GM18519 (cell line): ENCODE data around the gene BAZ1A.
"Not testable (repeated sequence)": the region's sequence is repeated elsewhere in the genome, so short reads cannot be mapped to it uniquely, and the experiment has no call there.

Experiments
- ATAC-seq: cut with Tn5 transposase; IDR thresholded peaks from one replicate; pipeline ENCODE4 v1.9.1; 2021; ENCODE audit warnings: mild to moderate bottlenecking, moderate library complexity; ENCODE audit not compliant: unreplicated experiment, low FRiP score

The BAZ1A gene

GRCh38 chr14:34863844-34864243 lies 11.3 kb downstream of the BAZ1A start:
- ATAC-seq, result no peak

- no peak for ATAC-seq
Observed at GRCh38 chr14:34858765-34859164, 16.4 kb downstream of the BAZ1A start.

GRCh38 chr14:34857689-34858449 lies 17.3 kb downstream of the BAZ1A start:
- no peak for ATAC-seq

GRCh38 chr14:34853041-34853440 lies 22.1 kb downstream of the BAZ1A start:
- ATAC-seq, result no peak

GRCh38 chr14:34851395-34851794 lies 23.8 kb downstream of the BAZ1A start:
- no peak for ATAC-seq

GRCh38 chr14:34845869-34846268 lies 29.3 kb downstream of the BAZ1A start:
- no peak for ATAC-seq

GRCh38 chr14:34843011-34843554 lies 32.1 kb downstream of the BAZ1A start:
- no peak for ATAC-seq

- ATAC-seq, result no peak
Observed at GRCh38 chr14:34837801-34838322, 37.3 kb downstream of the BAZ1A start.

- ATAC-seq, result no peak
Observed at GRCh38 chr14:34835312-34835711, 39.8 kb downstream of the BAZ1A start.

- no peak for ATAC-seq
Observed at GRCh38 chr14:34833549-34834523, 41.3 kb downstream of the BAZ1A start.

- ATAC-seq, result no peak
Observed at GRCh38 chr14:34826661-34827060, 48.5 kb downstream of the BAZ1A start.

GRCh38 chr14:34824826-34825225 lies 50.3 kb downstream of the BAZ1A start:
- ATAC-seq, result no peak

- no peak for ATAC-seq
Observed at GRCh38 chr14:34824256-34824655, 50.9 kb downstream of the BAZ1A start.

GRCh38 chr14:34817768-34818167 lies 57.4 kb downstream of the BAZ1A start:
- no peak for ATAC-seq

- no peak for ATAC-seq
Observed at GRCh38 chr14:34810028-34810427, 65.1 kb downstream of the BAZ1A start.

- ATAC-seq, result no peak
Observed at GRCh38 chr14:34806257-34806656, 68.9 kb downstream of the BAZ1A start.

- no peak for ATAC-seq
Observed at GRCh38 chr14:34804933-34805332, 70.2 kb downstream of the BAZ1A start.

- ATAC-seq, result not testable (repeated sequence)
Observed at GRCh38 chr14:34798861-34799260, 76.3 kb downstream of the BAZ1A start.

GRCh38 chr14:34797747-34798583 lies 77.2 kb downstream of the BAZ1A start:
- no peak for ATAC-seq

- no peak for ATAC-seq
Observed at GRCh38 chr14:34796902-34797301, 78.3 kb downstream of the BAZ1A start.
